SHP77 (cell line): ENCODE results near the gene CCDC188.

Source experiments
- DNase-seq, 2 experiments: peaks; one replicate each; lab custom pipeline; 2025; lab: John Stamatoyannopoulos, UW

The CCDC188 gene

DNA sequence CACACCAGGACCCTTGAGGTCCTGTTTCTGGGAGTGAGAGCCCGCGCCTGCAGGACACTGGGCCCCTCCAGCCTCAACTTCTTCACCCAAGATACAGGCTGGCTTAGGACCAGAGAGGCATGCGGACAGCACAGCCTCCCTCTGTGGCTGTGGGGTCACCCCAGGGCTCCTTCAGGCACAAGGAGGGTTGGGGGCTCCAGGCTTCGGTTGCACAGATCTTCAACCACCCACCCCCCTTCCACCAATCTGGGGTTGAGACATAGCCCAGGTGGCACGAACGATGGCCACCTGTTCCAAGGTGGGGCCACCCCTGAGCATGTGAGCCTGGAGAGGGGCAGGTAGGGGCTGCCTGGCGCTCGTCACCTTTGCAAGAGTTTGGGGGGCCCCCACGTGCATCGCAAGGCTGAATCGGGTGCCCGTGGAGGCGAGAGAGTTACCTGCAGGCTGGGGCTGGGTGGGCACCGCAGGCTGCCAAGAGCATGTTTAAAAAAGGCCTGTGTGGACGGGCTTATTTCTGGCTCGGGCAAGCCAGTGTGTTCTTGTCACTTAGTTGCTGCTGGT lies 18.1 kb downstream of the CCDC188 start:
- no peak for DNase-seq

DNA sequence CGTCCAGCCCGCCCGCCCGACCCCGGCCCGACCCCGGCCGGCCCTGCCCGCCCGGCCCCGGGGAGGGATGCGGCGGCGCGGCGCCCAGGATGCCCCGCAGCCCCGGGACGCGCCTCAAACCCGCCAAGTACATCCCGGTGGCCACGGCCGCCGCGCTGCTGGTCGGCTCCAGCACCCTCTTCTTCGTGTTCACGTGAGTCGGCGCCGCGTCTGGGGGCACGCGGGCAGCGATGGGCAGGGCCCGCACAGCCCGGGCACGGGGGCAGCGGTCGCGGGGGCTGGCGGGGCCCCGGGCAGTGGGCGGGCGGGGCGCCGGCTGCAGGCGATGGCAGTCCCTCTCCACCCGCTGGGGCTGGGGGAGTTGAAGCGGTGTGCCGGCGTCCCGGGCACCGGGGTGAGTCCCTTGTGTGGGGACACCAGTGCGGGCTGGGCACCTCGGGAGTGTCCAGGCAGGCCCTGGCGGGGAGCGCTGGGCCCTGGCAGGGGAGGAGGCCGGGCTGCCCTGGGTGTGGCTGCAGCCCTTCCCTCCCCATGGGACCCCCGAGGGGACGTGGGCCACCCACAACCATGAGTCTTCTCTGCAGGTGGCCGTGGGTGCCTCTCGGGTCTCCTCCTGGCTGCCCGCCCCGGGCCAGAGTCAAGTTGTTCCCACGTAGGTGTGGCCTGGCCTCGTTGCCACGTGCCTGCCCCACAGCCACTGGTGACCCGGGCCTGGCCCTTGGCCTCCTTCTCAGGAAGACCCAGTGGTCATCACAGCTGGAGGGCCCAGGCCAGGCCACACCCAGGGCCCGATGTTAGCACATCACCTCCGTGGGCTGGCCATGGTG lies 18.8 kb downstream of the CCDC188 start:
- DNase-seq: no peak

DNA sequence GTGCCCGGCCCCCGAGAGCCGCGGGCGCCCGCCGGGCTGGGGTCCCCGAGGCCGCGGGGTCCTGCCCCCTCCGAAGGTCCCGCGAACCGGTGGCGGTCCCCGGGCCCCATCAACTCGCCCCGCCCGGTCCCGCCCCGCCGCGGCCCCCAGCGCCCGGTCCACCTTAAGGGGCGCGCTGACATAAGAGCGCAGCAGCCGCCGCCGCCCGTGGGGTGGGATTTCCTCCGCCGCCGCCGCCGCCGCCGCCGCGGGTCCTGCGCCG lies 19.3 kb downstream of the CCDC188 start, which contains the start of gene ZDHHC8:
TSS of gene ZDHHC8 (plus strand) at position 208 of the 262 bp plus-strand sequence. CDS start 144 bp downstream, outside the sequence.
- DNase-seq: no peak

DNA sequence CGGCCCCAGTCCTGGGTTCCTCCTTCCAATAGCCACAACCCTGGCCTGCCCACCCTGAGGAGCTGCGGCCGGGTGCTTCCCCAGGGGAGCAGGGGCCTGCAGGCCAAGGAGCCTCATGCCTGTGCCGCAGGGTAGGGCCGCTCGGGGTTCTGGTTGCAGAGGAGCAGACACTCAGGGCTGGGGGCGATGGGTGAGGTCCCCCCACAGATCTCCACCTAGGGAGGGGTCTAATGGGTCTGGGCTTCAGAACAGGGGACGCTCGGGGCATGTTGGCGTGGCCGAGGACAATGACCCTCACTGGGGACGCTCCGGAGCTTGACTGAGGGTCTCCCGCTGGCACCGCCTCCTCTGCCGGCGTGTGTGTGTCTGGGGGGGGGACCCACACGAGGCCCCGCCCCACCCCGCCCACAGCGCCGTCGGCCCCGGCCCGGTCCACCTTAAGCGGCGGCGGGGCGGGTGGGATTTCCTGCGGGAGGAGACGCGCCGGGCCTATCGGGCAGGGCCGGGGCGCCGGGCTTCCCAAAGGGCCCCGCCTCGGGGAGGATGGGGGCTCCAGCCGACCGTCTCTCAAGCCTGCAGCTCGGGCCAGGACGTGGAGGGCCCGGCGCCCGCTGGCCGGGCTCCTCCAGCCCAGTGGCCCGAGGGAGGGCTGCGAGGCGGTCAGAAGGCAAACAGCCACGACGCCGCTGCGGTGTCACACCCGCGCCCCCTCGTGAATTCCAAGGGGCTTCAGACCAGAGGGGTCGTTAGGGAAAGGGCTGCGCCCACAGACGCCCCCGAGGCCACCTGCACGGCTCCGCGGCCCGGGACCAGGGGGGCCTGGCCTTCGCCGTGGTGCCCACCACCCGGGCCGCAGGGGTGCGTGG lies 19.9 kb downstream of the CCDC188 start:
- peak in 1 of 2 experiments; percentile 45 for DNase-seq

DNA sequence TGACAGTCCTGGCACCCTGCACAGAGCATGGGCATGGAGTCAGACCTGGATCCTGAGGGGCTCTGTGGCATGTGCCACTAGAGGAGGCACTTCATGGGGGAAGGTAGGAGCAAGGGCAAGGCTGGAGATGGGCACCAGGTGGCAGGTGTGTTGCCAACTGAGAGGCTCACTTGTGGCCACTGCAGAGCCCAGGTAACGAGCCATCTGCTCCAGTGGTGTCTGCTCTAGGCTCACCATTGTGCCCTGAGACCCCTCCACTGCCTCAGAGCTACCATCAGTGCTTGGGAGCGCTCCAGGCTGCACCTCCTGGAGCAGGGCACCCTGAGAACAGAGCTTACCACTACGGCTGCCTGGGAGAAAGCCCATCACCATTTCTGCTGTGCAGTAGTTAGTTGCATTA lies 20.5 kb downstream of the CCDC188 start:
- DNase-seq: peak in 1 of 2 experiments; percentile 13

DNA sequence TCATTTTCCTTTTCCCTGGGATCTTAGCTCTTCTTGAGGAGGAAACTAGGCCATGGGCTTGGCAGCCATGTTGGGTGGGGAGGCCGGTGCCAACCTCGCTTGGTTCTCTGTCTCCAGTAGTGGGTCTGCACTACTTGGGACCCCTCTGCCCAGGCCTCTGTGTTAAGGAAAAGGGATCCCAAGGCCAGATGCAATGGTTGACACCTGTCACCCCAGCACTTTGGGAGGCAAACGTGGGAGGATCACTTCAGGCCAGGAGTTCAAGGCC lies 21.2 kb downstream of the CCDC188 start:
- no peak for DNase-seq

DNA sequence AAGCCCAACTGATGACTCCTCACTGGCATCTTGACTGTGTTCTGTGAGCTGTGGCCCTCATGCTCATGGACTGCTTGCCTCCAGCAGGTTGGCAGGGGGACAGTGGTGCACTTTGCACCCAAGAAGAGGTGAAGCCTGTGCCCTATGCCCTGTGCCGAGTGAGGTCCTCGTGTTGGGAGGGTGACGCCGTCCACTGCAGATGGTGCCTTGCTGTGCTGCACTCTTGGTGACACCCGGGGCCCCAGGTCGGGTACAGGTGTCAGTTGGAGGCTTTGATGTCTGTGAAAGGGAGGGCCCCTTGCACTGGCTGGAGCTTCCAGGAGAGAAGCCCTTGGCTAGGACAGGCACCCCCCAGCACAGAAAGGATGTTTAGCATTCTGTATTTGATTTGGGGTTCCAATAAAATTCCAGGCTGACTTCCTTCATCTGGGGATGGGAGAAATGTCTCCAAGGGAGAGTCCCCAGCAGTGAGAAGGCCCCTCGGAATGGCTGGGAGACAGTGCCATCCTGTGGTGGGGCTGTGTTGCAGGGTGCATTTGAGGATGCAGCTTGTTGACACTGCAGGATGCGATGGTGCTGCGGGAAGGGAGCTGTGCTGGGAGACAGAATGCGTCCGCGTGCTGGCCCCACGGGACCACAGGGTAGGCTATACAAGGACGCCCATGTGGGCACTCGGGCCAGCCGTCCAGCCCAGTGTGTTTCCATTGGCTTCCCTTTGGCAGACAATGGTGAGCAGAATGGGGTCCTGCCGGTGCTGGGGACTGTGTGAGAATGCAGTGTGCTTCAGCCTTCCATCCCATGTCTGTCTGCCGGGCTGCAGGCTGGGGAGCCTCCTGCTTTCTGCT lies 21.7 kb downstream of the CCDC188 start:
- peak in 1 of 2 experiments; percentile 21 for DNase-seq

DNA sequence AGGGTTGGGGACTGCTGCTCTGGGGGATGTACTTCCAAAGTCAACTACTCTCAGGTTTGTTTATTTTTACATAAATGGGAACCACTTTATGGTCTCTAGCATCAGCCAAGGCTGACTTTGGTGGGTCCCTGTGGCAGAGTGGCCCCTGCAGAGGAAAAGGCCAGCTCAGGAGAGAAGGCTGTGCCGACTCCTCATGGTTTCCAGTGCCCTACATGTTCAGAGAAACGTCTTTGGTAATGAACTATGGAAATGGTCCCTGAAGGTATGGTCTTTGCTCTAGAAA lies 22.3 kb downstream of the CCDC188 start:
- no peak for DNase-seq

DNA sequence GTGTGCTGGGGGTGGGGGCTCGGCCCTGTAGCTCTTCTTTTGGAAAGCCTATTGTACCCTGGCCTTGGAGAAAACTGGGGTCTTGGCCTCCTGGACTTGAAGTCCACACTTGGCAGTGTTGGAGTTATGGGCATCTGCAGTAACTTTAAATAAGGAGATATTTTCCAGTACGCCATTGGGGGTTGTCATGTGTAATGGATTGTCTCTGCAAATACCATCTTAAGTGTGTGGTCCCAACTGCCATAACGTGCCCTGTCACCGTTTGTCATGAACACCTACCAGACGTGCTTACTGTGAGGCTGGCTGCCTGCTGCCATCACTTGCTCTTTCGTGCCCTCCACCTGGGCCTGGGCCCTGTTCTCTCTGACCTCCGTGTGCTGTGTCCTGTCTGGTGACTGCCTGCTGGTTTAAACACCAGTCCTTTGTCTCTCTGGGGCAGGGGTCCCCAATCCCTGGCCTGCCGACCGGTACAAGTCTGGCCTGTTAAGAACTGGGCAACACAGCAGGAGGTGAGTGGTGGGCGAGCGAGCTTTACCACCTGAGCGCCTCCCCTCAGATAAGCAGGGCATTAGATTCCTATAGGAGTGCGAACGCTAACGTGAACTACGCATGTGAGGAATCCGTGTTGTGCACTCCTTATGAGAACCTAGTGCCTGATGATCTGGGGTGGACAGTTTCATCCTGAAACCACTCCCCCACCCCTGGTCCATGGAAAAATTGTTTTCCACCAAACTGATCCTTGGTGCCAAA lies 22.8 kb downstream of the CCDC188 start:
- no peak for DNase-seq

DNA sequence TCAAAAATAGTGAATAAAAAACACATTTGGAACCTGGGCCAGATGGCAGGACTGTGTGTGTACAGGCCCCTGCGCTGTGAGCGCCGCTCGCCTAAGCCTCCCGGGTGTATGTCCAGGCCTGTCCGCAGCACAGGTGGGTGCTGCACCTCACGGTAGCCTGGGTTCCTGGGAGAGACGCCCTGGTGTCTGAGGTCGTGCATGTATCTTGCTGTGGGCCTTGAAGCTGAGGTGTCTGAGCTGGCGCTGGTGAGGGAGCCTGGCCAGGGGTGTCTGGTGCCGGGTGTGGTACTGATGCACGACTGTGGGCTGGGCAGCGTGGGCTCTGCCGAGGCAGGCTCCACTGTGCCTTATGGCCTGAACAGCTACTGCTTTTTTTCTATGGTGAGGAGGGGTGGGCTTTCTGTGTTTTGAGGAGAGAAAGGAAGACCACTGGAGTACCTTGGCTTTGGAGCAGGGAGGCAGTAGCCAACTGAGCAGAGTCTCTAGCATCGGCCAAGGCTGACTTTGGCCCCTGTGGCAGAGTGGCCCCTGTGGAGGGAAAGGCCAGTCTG lies 23.5 kb downstream of the CCDC188 start:
- DNase-seq: no peak

DNA sequence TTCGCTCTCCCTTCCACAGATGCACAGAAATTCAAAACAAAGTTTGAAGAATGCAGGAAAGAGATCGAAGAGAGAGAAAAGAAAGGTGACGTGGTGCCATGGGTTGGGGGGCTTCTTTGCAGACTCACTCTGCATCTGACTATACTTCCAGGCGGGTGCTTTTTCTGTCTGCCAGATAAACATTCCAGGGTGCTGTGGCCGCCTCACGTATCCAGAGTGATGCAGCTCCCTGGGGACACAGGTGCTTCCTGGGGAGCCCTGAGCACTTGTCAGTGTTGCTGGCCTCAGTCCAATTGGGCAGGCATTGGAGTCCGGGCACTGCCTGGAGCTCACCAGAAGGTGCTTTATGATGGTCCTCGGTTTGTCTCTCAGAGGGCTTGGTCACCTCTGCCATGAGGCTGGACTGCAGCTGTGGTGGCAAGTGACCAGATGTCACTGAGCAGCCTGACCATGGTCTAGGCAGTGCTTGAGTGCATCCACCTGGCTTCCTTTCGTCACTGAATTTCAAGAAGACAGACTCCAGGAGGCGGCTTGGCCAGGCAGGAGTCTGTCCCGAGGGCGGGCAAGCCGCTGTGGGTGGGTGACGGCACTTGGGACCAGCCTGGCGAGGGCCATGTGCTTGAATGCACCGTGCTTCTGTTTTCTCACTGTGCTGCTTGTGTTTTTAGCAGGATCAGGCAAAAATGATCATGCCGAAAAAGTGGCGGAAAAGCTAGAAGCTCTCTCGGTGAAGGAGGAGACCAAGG lies 24.4 kb downstream of the CCDC188 start:
- DNase-seq: no peak

DNA sequence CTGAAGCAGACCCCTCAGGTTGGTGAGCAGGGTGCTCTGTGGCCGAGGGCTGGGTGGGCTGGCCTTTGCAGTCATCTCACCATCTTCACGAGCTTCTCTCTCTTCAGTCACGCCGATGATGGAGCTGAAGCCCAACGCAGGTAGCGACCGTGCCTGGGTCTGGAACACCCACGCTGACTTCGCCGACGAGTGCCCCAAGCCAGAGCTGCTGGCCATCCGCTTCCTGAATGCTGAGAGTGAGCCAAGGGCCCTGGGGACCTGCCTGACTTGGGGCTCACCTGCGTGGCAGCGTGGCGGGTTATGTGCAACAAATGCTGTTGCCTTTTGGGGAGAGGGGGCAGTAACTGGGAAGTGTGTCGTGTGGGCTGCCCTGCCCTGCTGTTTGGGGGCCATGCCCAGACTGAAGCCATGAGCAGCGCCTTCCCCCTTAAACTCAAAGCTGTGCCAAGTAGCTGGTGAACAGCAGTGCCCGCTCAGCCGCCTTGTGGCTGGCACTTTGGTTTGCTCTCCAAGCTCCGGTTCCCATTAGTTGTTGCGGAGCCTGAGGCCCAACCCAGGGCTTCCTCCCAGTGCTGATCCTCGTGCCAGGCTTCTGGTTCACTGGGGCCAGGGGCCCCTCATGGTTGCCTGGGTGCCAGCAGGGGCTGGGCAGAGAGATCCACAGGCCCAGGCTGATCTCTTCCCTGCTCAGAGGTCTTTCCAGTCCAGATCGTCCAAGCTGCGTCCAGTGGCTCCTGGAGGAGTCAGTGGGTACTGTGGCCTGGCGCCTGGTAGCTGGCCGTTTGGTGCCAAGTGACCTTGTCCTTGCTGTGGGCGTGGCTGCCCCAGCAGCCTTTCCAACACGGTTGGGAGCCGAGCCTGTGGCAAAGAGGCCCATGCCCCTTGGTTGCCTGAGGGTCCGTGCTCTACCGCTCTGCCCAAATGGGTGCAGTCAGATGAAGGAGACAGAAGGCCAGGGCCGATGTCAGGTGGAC lies 25.4 kb downstream of the CCDC188 start:
- DNase-seq: no peak

DNA sequence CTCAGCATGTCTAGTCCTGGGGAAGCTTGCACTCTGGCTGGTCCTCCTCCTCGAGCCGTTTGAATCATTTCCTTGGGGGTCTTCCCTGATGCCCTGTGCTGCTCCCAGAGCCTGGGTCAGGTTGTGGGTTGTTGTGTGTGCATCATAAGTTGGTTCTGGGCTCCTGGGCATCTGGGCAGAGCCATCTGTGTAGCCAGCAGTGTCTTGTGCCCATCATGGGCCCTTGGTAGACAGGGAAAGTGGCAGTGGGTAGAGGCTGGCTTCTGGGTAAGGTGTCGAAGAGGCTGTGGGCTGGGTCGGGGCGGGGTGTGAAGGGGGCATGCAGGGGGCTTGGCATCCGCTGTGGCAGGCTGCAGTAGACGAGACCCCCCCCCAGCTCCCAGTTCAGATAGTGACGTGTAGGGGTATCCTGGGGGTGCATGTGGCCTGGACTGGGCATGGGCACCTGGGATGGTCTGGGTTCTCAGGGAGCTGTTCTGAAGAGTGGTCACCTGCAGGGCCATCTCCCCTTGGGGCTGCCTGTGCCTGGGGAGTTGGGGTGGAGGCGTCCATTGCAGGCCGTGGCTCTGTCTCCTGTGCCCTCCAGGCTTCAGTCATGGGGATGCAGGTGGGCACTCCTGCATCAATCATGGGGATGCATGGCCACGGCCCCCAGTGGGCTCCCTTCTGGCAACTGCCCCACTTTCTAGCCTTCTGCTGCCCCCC lies 26.6 kb downstream of the CCDC188 start:
- no peak for DNase-seq

DNA sequence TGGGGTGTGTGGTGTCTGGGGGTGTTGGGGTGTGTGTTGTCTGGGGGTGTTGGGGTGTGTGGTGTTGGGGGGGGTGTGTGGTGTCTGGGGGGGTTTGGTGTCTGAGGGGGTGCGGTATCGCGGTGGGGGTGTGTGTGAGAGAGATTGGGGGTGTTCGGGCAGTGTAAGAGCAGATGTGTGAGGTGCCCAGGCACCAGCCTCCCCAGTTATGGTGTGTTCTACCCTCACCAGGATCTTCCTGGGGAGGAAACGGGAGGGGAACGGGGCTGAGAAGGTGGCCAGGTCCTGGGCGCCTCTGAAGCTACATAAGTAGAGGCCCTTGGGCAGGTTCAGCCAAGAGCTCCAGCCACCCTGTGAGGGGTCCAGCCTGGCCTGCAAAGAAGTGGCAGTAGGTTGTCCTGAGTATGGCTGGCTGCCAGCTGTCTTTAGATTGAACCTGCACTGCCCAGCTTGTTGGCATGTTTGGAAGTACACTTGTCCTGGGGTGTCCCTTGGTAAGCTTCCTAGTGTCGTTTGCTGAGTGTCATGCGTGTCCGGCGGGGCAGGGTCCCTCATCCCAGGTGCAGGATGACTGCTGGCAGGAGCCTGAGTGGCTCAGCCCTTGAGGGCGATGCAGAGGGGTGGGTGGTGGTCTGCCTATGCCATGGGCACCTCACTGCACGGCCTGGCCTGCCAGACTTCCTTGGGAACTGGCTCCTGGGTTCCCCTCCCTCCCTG lies 27.3 kb downstream of the CCDC188 start:
- DNase-seq: no peak

DNA sequence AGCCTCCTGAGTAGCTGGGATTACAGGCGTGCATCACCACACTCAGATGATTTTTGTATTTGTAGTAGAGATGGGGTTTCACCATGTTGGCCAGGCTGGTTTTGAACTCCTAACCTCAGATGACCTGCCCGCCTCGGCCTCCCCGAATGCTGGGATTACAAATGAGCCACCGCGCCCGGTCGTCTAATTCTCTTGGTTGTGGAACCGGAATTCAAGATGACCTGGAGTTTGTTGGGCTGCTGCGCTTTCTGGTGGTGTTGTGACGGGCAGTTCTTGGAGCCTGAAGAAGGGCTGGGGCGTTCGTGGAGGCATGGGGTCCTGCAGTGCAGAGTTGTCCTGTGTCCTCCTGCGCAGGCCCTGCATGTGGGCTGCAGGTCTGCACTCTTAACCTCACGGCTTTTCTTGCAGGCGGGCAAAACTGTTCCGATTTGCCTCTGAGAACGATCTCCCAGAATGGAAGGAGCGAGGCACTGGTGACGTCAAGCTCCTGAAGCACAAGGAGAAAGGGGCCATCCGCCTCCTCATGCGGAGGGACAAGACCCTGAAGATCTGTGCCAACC lies 28.9 kb downstream of the CCDC188 start:
- no peak for DNase-seq

DNA sequence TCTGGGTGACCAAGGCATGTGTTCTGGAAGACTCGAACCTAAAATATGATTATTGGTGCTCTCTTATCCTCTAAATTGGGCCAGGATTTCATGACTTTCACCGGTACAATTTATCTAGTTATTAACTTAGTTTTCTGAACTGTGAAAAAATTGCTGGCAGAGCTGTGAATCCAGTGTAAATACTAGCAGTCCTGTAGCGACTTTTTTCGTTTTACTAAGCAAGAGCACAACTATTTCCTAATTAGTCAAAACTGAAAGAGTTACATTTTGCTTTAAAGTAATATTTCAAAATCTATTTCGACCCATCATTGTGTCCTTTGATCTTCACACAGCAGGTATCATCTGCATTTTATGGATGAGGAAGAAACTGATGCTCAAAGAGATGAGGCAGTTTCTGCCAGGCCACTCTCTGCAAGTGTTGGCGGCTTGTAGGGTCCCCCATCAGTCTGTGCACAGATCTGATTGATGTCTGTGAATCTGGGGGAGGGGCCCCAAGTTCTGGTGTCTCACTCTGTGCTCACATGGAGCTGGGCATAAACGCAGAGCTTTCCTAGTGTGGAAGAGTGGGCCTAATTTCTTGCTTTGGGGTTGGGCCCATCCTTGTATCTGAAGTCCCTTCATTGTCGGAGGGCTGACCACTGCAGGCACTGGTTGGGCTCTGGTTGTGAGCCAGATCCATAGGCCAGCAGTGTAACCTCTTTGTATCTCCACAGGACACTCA lies 32.4 kb downstream of the CCDC188 start:
- DNase-seq: no peak

DNA sequence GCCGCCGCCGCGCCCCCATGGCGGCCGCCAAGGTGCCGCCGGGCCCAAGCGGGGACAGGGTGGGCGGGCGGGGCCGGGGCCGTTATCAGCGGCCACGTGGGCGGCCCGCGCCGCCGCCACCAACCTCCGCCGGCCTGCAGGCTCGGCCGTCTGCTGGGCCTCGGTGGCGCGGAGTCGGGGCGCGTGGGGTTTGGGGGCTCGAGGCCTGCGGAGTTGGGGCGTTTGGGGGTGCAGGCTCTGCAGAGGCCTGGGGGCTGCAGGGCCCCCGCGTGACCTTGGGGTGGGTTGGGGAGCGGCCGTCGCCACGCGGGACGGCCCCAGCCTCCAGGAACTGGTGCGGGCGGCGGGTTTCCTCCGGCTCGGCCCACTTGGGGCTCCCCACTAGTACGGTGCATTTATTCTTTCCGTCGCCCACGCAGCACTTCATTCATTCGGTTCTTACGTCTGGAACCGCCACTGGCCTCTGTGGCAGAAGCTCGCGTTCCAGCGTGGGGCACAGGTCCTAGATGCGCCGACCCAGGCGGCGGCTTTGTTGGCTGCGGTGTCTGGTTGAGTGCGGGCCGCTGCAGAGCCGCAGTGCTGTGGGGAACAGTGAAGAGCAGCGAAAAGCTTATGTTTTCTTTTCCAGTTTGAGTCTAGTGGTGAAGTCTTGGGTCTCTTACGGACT lies 33.1 kb downstream of the CCDC188 start:
- DNase-seq: no peak
